ENCODE measurements around the gene IYD.

Gene IYD

DNA sequence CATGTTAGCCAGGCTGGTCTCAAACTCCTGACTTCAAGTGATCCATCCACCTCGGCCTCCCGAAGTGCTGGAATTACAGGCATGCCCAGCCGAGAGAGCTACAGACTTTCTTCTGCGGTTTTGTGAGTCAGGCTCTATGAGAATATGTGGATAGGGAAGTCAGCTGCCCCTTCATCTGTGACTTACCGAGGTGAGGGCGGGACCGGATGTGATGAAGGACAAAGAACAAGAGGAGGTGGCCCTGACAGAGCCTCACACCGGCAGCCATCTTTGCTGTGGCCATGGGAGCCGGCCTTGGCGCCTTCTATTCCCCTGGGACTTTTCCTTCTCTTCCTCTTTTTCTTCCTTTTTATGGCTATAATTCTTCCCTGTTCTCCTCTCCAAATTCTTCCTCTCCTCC lies 67.0 kb downstream of the IYD start:
- TF ChIP-seq FOXM1 (IDR thresholded peaks at IDR 0.05; ENCODE audit: borderline replicate concordance, low read depth) (no peak), MAX (IDR thresholded peaks at IDR 0.05) (no peak)
- TF ChIP-seq, protein P1, sequence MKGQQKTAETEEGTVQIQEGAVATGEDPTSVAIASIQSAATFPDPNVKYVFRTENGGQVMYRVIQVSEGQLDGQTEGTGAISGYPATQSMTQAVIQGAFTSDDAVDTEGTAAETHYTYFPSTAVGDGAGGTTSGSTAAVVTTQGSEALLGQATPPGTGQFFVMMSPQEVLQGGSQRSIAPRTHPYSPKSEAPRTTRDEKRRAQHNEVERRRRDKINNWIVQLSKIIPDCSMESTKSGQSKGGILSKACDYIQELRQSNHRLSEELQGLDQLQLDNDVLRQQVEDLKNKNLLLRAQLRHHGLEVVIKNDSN (IDR thresholded peaks at IDR 0.05), result no peak

- no peak for TF ChIP-seq ZBTB7A (IDR thresholded peaks at IDR 0.05; ENCODE audit: low read depth)
- TF ChIP-seq TEAD4 (IDR thresholded peaks at IDR 0.05), result no peak
- TF ChIP-seq CEBPB (IDR thresholded peaks at IDR 0.05), result no peak
- no peak for TF ChIP-seq TCF12 (IDR thresholded peaks at IDR 0.05; ENCODE audit: low read depth)
- TF ChIP-seq EGR1 (IDR thresholded peaks at IDR 0.05), result no peak
- TF ChIP-seq CREB1 (IDR thresholded peaks at IDR 0.05; ENCODE audit: low read depth), result no peak
- no peak for TF ChIP-seq YY1 (IDR thresholded peaks at IDR 0.05; ENCODE audit: low read depth)
- TF ChIP-seq, protein P1 (IDR thresholded peaks at IDR 0.05), result no peak
- TF ChIP-seq MAX (IDR thresholded peaks at IDR 0.05), result no peak
- TF ChIP-seq, protein P2, sequence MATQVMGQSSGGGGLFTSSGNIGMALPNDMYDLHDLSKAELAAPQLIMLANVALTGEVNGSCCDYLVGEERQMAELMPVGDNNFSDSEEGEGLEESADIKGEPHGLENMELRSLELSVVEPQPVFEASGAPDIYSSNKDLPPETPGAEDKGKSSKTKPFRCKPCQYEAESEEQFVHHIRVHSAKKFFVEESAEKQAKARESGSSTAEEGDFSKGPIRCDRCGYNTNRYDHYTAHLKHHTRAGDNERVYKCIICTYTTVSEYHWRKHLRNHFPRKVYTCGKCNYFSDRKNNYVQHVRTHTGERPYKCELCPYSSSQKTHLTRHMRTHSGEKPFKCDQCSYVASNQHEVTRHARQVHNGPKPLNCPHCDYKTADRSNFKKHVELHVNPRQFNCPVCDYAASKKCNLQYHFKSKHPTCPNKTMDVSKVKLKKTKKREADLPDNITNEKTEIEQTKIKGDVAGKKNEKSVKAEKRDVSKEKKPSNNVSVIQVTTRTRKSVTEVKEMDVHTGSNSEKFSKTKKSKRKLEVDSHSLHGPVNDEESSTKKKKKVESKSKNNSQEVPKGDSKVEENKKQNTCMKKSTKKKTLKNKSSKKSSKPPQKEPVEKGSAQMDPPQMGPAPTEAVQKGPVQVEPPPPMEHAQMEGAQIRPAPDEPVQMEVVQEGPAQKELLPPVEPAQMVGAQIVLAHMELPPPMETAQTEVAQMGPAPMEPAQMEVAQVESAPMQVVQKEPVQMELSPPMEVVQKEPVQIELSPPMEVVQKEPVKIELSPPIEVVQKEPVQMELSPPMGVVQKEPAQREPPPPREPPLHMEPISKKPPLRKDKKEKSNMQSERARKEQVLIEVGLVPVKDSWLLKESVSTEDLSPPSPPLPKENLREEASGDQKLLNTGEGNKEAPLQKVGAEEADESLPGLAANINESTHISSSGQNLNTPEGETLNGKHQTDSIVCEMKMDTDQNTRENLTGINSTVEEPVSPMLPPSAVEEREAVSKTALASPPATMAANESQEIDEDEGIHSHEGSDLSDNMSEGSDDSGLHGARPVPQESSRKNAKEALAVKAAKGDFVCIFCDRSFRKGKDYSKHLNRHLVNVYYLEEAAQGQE (IDR thresholded peaks at IDR 0.05; ENCODE audit: low read depth), result no peak
- TF ChIP-seq TAF1 (IDR thresholded peaks at IDR 0.05; ENCODE audit: low read depth), result no peak
- TF ChIP-seq FOXM1 (IDR thresholded peaks at IDR 0.05; ENCODE audit: borderline replicate concordance, low read depth), result no peak
- TF ChIP-seq NFIC (IDR thresholded peaks at IDR 0.05), result no peak
- no peak for TF ChIP-seq RAD21 (IDR thresholded peaks at IDR 0.05; ENCODE audit: low read depth)
- no peak for TF ChIP-seq EP300 (IDR thresholded peaks at IDR 0.05; ENCODE audit: borderline replicate concordance)
Measured at GRCh38 chr6:150439373-150439772, 70.6 kb downstream of the IYD start.

- no peak for TF ChIP-seq EGR1 (IDR thresholded peaks at IDR 0.05)
Measured at GRCh38 chr6:150443621-150444020, 74.8 kb downstream of the IYD start.

- TF ChIP-seq FOXM1 (IDR thresholded peaks at IDR 0.05; ENCODE audit: borderline replicate concordance, low read depth), result no peak
- no peak for TF ChIP-seq CREB1 (IDR thresholded peaks at IDR 0.05; ENCODE audit: low read depth)
- TF ChIP-seq NFIC (IDR thresholded peaks at IDR 0.05), result no peak
- TF ChIP-seq YY1 (IDR thresholded peaks at IDR 0.05; ENCODE audit: low read depth), result no peak
- TF ChIP-seq TCF12 (IDR thresholded peaks at IDR 0.05; ENCODE audit: low read depth), result no peak
- no peak for TF ChIP-seq EGR1 (IDR thresholded peaks at IDR 0.05)
Measured at GRCh38 chr6:150444308-150444707, 75.5 kb downstream of the IYD start.

- no peak for TF ChIP-seq RAD21 (IDR thresholded peaks at IDR 0.05; ENCODE audit: low read depth)
- TF ChIP-seq CEBPB (IDR thresholded peaks at IDR 0.05), result no peak
- no peak for TF ChIP-seq ZBTB7A (IDR thresholded peaks at IDR 0.05; ENCODE audit: low read depth)
- no peak for TF ChIP-seq TCF12 (IDR thresholded peaks at IDR 0.05; ENCODE audit: low read depth)
- no peak for TF ChIP-seq YY1 (IDR thresholded peaks at IDR 0.05; ENCODE audit: low read depth)
- TF ChIP-seq, protein P1 (IDR thresholded peaks at IDR 0.05), result no peak
- TF ChIP-seq CREB1 (IDR thresholded peaks at IDR 0.05; ENCODE audit: low read depth), result no peak
- TF ChIP-seq EP300 (IDR thresholded peaks at IDR 0.05; ENCODE audit: borderline replicate concordance), result no peak
- no peak for TF ChIP-seq TEAD4 (IDR thresholded peaks at IDR 0.05)
- TF ChIP-seq, protein P2 (IDR thresholded peaks at IDR 0.05; ENCODE audit: low read depth), result no peak
- TF ChIP-seq FOXM1 (IDR thresholded peaks at IDR 0.05; ENCODE audit: borderline replicate concordance, low read depth), result no peak
- no peak for TF ChIP-seq MAX (IDR thresholded peaks at IDR 0.05)
- no peak for TF ChIP-seq EGR1 (IDR thresholded peaks at IDR 0.05)
- no peak for TF ChIP-seq TAF1 (IDR thresholded peaks at IDR 0.05; ENCODE audit: low read depth)
- no peak for TF ChIP-seq NFIC (IDR thresholded peaks at IDR 0.05)
Measured at GRCh38 chr6:150445486-150445885, 76.7 kb downstream of the IYD start.

DNA sequence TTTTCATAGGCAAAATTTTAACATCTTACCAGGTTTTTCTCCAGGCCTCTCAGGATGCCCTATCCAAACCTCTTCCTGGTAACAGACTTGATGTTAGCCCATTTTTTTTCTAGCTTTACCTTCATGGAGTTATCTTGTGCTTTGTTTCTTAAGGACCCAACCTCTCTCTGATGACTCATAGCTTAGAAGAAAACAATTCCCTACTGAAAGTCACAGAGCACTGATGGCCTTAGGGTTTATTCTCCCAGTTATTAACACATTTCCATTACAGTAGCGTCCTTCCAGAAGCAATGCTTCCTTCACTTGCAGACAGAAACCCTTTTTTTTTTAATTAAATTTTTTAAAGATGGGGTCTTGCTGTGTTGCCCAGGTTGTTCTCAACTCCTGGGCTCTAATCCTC lies 79.4 kb downstream of the IYD start:
- no peak for TF ChIP-seq TCF12 (IDR thresholded peaks at IDR 0.05; ENCODE audit: low read depth)
- TF ChIP-seq ZBTB7A (IDR thresholded peaks at IDR 0.05; ENCODE audit: low read depth), result no peak
- no peak for TF ChIP-seq YY1 (IDR thresholded peaks at IDR 0.05; ENCODE audit: low read depth)
- no peak for TF ChIP-seq EGR1 (IDR thresholded peaks at IDR 0.05)
- no peak for TF ChIP-seq CREB1 (IDR thresholded peaks at IDR 0.05; ENCODE audit: low read depth)
- TF ChIP-seq FOXM1 (IDR thresholded peaks at IDR 0.05; ENCODE audit: borderline replicate concordance, low read depth), result no peak
- TF ChIP-seq NFIC (IDR thresholded peaks at IDR 0.05), result no peak
- no peak for TF ChIP-seq EP300 (IDR thresholded peaks at IDR 0.05; ENCODE audit: borderline replicate concordance)
- no peak for TF ChIP-seq RAD21 (IDR thresholded peaks at IDR 0.05; ENCODE audit: low read depth)
- TF ChIP-seq, protein P1 (IDR thresholded peaks at IDR 0.05), result no peak
- no peak for TF ChIP-seq TEAD4 (IDR thresholded peaks at IDR 0.05)
- TF ChIP-seq TAF1 (IDR thresholded peaks at IDR 0.05; ENCODE audit: low read depth), result no peak
- no peak for TF ChIP-seq CEBPB (IDR thresholded peaks at IDR 0.05)
- TF ChIP-seq, protein P2 (IDR thresholded peaks at IDR 0.05; ENCODE audit: low read depth), result no peak

All from Ishikawa (cell line).